Heart right ventricle (tissue), 16 donors: Measurements from ENCODE around the gene ZNF277. TPM values are rescaled to one million over a fixed set of nuclear protein-coding genes. Genes with fewer than 3 reads are reported as not detected.
A peak's percentile ranks its signal among the peaks of the same experiment; 100 is the strongest.

Experiments used
- ATAC-seq, 8 donors: fragments of 200-7000 bp; cut with Tn5 transposase; one replicate each; pipeline ENCODE4 v1.9.1; 2020; ENCODE audit warnings: mild to moderate bottlenecking in 8 of 8, moderate library complexity in 8 of 8, moderate number of reproducible peaks in 1 of 8
- DNase-seq, 2 donors: peaks; one replicate each; pipeline ENCODE4 v3.0.0-alpha.2; 2020
- H3K27ac ChIP-seq, 10 donors: fragments of 200-600 bp; sonication (generic) in 2 of 10; one replicate each; pipeline versions ENCODE4 v1.5.0 to v1.8.0; 2020 to 2022; ENCODE audit warnings: mild to moderate bottlenecking in 3 of 10
- H3K27me3 ChIP-seq, 7 donors: fragments of 200-600 bp; one replicate each; pipeline ENCODE4 v1.8.0; 2021 to 2022; ENCODE audit warnings: mild to moderate bottlenecking in 2 of 7
- H3K36me3 ChIP-seq, 9 donors: fragments of 200-600 bp; sonication (generic) in 1 of 9; one replicate each; pipeline versions ENCODE4 v1.5.0 to v1.8.0; 2020 to 2022; ENCODE audit warnings: mild to moderate bottlenecking in 2 of 9
- H3K4me1 ChIP-seq, 9 donors: fragments of 200-600 bp; sonication (generic) in 1 of 9; one replicate each; pipeline versions ENCODE4 v1.5.0 to v1.8.0; 2020 to 2022; ENCODE audit warnings: mild to moderate bottlenecking in 4 of 9
- H3K4me3 ChIP-seq, 10 donors: fragments of 200-600 bp; sonication (generic) in 2 of 10; one replicate each; pipeline versions ENCODE4 v1.5.0 to v1.8.0; 2020 to 2022; ENCODE audit warnings: mild to moderate bottlenecking in 7 of 10, moderate library complexity in 2 of 10
- H3K9me3 ChIP-seq, 11 donors: fragments of 200-600 bp in 10 of 11; sonication (generic) in 2 of 11; one replicate each; pipeline versions ENCODE4 v1.5.0 to v1.8.0; 2013 to 2022; ENCODE audit warnings: mild to moderate bottlenecking in 2 of 11, control low read depth in 1 of 11, moderate library complexity in 1 of 11
- CTCF ChIP-seq, 9 donors: fragments of 200-600 bp; sonication (generic) in 2 of 9; IDR thresholded peaks; one replicate each; pipeline versions ENCODE4 v1.5.0 to v1.8.0; 2021 to 2022; ENCODE audit warnings: antibody characterized with exemption in 9 of 9, mild to moderate bottlenecking in 5 of 9, moderate library complexity in 1 of 9
- WGBS, 2 donors: extraction: QIAGEN DNeasy Blood & Tissue Kit; methylation state at CpG; one replicate each; pipeline ENCODE4 v1.1.7; 2013; ENCODE audit warnings: inconsistent platforms in 1 of 2; 5-methylcytosine and 5-hydroxymethylcytosine counted together
- intact Hi-C, 10 donors: fragments of 100-400 bp; cut with DNase I; formaldehyde crosslinking; loops; one replicate each; pipeline versions ENCODE4 v1.11.1 to v1.14.2; 2022
- polyA plus RNA-seq, 2 donors: library from polyadenylated mRNA; stranded (reverse); fragments of 200-250 nt; gene quantifications; one replicate each; pipeline ENCODE4 v1.2.3, GENCODE V29; 2013
- total RNA-seq, 10 donors: library from RNA; stranded (reverse); fragmentation: NEBNext Ultra II Directional in 3 of 10; extraction: Animal tissue kit (Norgen Biotek cat#: 25700) in 3 of 10; gene quantifications; one replicate each; pipeline versions ENCODE4 v1.2.1 to v1.2.4, GENCODE V29; 2021 to 2023
- donor health status: Arrhythmogenic right ventricular cardiomyopathy.
- donor health status: ischemic (EF 13 %, LVEDD 7.1; RV severe dilation, severe dysfunction).
- donor health status: healthy with polysubstance abuse.
- donor health status: DM: no; HTN: yes; CAD: no.
- donor health status: DM: no; HTN: no; CAD: no.
- donor health status: ischemic (EF 25% LVEDD 6.9; RV normal size, moderate dysfunction).
- donor health status: ischemic (EF 25% LVEDD 5.7; RV mildly dilated, moderate dysfunction).
- donor health status: healthy.
- donor health status: DM: yes; HTN: yes; CAD: no.
- donor health status: Ischemic cardiomyopathy.
- donor health status: ischemic (EF 35%, LVEDD 5.7; RV mildly dilated, moderate dysfunction).
- donor health status: nonischemic (EF 11% LVEDD 7.7; RV severe dilation, severe dysfunction).
- donor health status: DM: yes; HTN: yes; CAD: no.
- donor health status: PGD.
- donor health status: ischemic (EF 29% LVEDD 5.4; RV normal size, mild dysfunction).
- donor health status: nonischemic (EF 23%, LVEDD 6.1; RV moderate dilation, normal function).

Gene ZNF277
- total and polyA plus RNA-seq, 12 donors: 7.7 to 25.7 (median 17.4) TPM

GRCh38 chr7:112162784-112163506 lies 43.5 kb upstream of the ZNF277 start:
- intact Hi-C loops: loop anchor here in 2 of 10 donors (5.0 kb wide), 1 partner anchor 39 kb away; no protein-coding TSS in a partner anchor
- H3K27ac ChIP-seq: peak overlapping the region in 6 of 10 donors; percentile 18 to 62 (median 42)
- DNase-seq (no peak), ATAC-seq (no peak)
- H3K4me3 ChIP-seq: no peak overlapping the region
- no peaks in the 10 kb centered on the region for H3K27me3 ChIP-seq
- H3K4me1 ChIP-seq: peaks cover 5 to 72% (median 38%) of the 10 kb centered on the region in 9 donors
- 70 to 74% methylated on average over 6 of the region's 6 CpGs for WGBS, 2 donors
- H3K36me3 ChIP-seq: no peaks in the 10 kb centered on the region
- no peak for TF ChIP-seq CTCF (IDR thresholded peaks at IDR 0.05)
- no peaks in the 10 kb centered on the region for H3K9me3 ChIP-seq

- intact Hi-C loops: no loop called here
- 66 to 67% methylated on average over 3 of the region's 3 CpGs for WGBS, 2 donors
- Histone ChIP-seq H3K27ac (peak overlapping the region in 1 of 10 donors; percentile 11), H3K4me3 (no peak overlapping the region), H3K9me3 (no peaks in the 10 kb centered on the region), H3K36me3 (no peaks in the 10 kb centered on the region), H3K4me1 (peaks cover 2 to 43% (median 19%) of the 10 kb centered on the region in 9 donors), H3K27me3 (no peaks in the 10 kb centered on the region)
- ATAC-seq: no peak
- no peak for TF ChIP-seq CTCF (IDR thresholded peaks at IDR 0.05)
- no peak for DNase-seq
Observed at GRCh38 chr7:112167147-112167546, 39.3 kb upstream of the ZNF277 start.

- ATAC-seq (no peak), DNase-seq (no peak)
- Histone ChIP-seq H3K27me3 (no peaks in the 10 kb centered on the region), H3K27ac (no peak overlapping the region), H3K36me3 (no peaks in the 10 kb centered on the region), H3K9me3 (no peaks in the 10 kb centered on the region), H3K4me1 (peaks cover 0 to 44% (median 19%) of the 10 kb centered on the region in 9 donors), H3K4me3 (no peak overlapping the region)
- WGBS, 2 donors: 84 to 88% methylated on average over 2 of the region's 2 CpGs
- TF ChIP-seq CTCF (IDR thresholded peaks at IDR 0.05): no peak
- intact Hi-C loops: no loop called here
Observed at GRCh38 chr7:112168915-112169314, 37.6 kb upstream of the ZNF277 start.

GRCh38 chr7:112171673-112172072 lies 34.8 kb upstream of the ZNF277 start:
- Histone ChIP-seq H3K27ac (no peak overlapping the region), H3K36me3 (no peaks in the 10 kb centered on the region), H3K4me1 (peaks cover 0 to 49% (median 23%) of the 10 kb centered on the region in 9 donors), H3K4me3 (no peak overlapping the region), H3K9me3 (no peaks in the 10 kb centered on the region), H3K27me3 (no peaks in the 10 kb centered on the region)
- DNase-seq (no peak), ATAC-seq (no peak)
- intact Hi-C loops: no loop called here
- TF ChIP-seq CTCF (IDR thresholded peaks at IDR 0.05): no peak
- 96% methylated on average over 1 of the region's 1 CpG for WGBS, 2 donors
